UCSD-AML1 (cell line): ENCODE data around the gene NEDD9.
A peak's percentile ranks its signal among the peaks of the same experiment; 100 is the strongest.

Source experiments
- DNase-seq: peaks from one replicate; lab custom pipeline; 2025; ENCODE audit not compliant: unreplicated experiment; lab: John Stamatoyannopoulos, UW

NEDD9 gene

GRCh38 chr6:11181478-11182136 is 50.9 kb downstream of the NEDD9 start:
- no peak for DNase-seq

GRCh38 chr6:11179419-11180202 is 52.9 kb downstream of the NEDD9 start:
- DNase-seq, result no peak

- DNase-seq, result no peak
Observed at GRCh38 chr6:11179088-11179418, 53.4 kb downstream of the NEDD9 start.

GRCh38 chr6:11177271-11177670 is 55.2 kb downstream of the NEDD9 start:
- DNase-seq, result no peak

- no peak for DNase-seq
Observed at GRCh38 chr6:11174242-11174611, 58.2 kb downstream of the NEDD9 start.

GRCh38 chr6:11172501-11173327 is 59.8 kb downstream of the NEDD9 start:
- DNase-seq, result peak; percentile 70

- no peak for DNase-seq
Observed at GRCh38 chr6:11171952-11172351, 60.5 kb downstream of the NEDD9 start.

- no peak for DNase-seq
Observed at GRCh38 chr6:11168091-11168635, 64.3 kb downstream of the NEDD9 start.

- no peak for DNase-seq
Observed at GRCh38 chr6:11166948-11167347, 65.5 kb downstream of the NEDD9 start.

GRCh38 chr6:11164717-11165646 is 67.5 kb downstream of the NEDD9 start:
- DNase-seq, result no peak

GRCh38 chr6:11163932-11164331 is 68.5 kb downstream of the NEDD9 start:
- DNase-seq, result no peak

GRCh38 chr6:11162262-11162661 is 70.2 kb downstream of the NEDD9 start:
- no peak for DNase-seq

GRCh38 chr6:11161031-11161956 is 71.2 kb downstream of the NEDD9 start:
- DNase-seq, result no peak

GRCh38 chr6:11160199-11160598 is 72.3 kb downstream of the NEDD9 start:
- no peak for DNase-seq

- DNase-seq, result no peak
Observed at GRCh38 chr6:11155589-11155988, 76.9 kb downstream of the NEDD9 start.

GRCh38 chr6:11153447-11153846 is 79.0 kb downstream of the NEDD9 start:
- DNase-seq, result no peak

GRCh38 chr6:11152581-11152980 is 79.9 kb downstream of the NEDD9 start:
- no peak for DNase-seq

GRCh38 chr6:11151488-11151887 is 81.0 kb downstream of the NEDD9 start:
- no peak for DNase-seq

- no peak for DNase-seq
Observed at GRCh38 chr6:11149551-11149950, 82.9 kb downstream of the NEDD9 start.
